HG03039 (cell line): Measurements from ENCODE around the gene FREM3.
"Not testable (repeated sequence)": the region's sequence is repeated elsewhere in the genome, so short reads cannot be mapped to it uniquely, and the experiment has no call there.

Source experiments
- ATAC-seq: cut with Tn5 transposase; IDR thresholded peaks from one replicate; pipeline ENCODE4 v1.9.1; 2021; ENCODE audit warnings: mild to moderate bottlenecking, moderate library complexity; ENCODE audit not compliant: unreplicated experiment

FREM3 gene

GRCh38 chr4:143586080-143586479 is 114.4 kb downstream of the FREM3 start:
- ATAC-seq: no peak

GRCh38 chr4:143585548-143585947 is 114.9 kb downstream of the FREM3 start:
- no peak for ATAC-seq

DNA sequence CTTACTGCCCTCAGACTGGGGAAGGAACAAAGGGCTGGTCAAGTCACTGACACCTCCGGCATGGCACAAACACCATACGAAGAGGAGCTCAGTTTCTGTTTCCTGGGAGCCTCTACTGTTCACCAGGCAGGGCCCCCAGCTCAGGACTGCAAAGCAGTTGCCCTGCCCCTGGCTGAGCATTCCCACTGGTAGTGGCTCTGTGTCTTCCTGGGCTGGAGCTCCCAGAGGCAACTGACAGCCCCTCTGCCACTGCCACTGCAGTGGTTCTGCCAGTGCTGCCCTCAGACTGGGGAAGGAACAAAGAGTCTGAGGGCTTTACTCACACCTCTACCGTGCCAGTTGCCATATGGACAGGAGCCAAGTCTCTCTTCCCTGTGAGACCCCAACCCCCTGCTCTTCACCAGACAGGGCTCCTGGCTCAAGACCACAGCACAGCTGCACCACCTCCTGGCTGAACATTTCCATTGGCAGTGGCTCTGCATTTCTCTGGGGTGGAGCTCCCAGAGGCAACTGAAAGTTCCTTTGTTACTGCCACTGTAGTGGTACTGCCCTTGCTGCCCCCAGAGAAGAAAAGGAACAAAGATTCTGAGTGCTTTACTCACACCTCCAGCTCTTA is 119.0 kb downstream of the FREM3 start:
- ATAC-seq: no peak

DNA sequence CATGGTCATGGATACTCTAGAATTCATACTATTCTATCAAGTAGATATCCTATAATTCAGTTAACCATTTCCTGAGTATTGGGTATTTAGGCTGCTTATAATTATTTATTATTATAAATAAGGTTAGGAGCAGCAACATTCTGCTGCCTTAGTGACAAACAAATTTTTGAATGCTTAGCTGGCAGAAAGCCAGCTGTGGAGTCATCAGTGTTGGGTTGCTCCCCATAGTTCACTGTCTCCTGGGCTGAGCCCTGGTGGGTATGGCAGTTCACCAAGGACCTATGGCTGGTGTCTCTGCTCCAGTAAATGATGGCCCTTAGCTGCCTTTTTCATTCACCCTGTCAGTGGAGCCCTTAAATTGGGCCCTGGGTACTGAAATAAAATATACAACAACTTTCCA is 125.1 kb downstream of the FREM3 start:
- no peak for ATAC-seq

DNA sequence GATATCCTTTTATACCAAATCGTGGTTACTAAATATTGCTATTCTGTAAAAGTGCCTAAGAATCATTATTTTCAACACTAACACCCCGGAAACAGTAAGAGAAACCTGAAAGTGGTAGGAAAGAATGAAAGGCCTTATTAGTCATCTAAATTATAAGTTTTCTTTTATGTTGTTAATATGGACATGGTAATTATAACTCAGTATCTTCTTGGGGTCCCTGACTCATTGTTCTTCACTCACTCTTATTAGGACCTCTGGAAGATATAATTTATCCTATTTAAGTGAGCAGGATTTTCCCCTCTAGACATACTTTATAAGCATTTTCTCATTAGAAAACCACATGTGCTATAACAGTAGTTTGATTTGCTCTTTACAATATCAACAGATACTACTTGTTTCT is 136.0 kb downstream of the FREM3 start:
- ATAC-seq: no peak

DNA sequence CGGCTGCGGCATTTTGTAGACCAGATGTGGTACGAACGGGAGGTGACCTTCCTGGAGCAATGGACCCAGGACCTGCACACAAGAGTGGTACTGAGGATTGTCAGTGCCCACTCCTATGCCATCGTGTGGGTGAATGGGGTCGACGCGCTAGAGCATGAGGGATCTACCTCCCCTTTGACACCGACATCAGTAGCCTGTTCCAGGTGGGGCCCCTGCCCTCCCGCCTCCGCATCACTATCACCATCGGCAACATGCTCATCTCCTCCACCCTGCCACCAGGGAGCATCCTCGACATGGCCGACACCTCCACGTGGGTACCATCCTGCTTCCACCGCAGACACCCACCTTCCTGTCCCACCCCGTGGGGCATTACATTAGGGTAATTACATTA is 140.7 kb downstream of the FREM3 start:
- no peak for ATAC-seq

GRCh38 chr4:143558823-143559756 is 141.4 kb downstream of the FREM3 start:
- ATAC-seq: peak; percentile 76

DNA sequence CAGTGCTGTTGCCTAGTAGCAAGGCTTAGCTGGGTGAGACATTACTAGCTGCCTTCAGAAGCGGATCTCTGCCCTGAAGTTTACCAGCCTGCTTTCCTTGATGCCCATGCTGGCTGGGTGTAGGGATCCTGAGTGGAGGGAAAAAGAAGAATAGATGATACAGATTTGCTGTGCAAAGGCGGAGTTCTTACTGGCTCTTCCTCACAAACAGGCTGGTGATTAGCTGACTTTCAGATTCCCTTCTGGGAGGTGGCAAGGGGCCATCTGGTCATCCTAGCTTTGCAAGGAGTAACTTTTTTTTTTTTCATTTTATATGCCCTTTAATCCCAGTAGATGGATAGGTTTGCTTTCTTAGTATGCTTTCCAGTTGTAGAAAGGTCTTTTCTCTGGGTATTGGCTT is 142.2 kb downstream of the FREM3 start:
- no peak for ATAC-seq

GRCh38 chr4:143555676-143556075 is 144.8 kb downstream of the FREM3 start:
- no peak for ATAC-seq

DNA sequence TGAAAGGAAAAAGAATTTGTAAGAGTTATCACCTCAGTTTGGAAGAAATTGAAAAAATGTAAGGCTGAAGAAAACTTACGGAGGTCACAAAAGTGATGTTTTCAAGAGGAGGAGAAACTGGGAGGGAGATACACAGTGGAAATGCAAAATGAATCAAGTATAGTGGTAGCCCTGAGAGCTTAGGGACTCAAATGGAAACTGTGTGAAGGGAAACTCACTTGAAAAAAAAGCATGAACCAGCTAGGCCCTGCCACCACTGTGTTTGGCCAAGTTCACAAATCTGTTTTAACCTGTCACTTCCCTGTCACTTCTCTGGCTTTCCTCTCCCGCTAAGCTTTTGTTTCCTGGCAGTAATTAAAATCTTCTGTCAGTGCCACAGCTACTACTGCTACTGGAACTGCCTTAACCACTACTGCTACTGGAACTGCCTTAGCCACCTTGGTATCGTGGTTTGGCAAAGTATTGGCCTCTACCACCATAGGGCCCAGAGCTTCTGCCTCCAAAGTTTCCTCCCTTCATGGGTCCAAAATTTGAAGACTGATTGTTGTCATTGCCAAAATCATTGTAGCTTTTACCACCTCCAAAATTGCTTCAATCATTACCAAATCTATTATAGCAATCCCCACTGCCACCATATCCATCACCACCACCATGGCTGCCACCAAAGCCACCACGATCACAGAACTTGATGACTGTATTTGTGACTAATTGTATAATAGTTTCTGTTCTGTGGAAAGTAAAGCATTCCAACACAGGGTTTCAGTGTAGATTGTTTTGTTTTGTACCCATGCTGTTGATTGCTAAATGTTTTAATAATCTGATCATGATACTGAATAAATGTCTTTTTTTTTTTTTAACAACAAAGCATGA is 145.5 kb downstream of the FREM3 start:
- ATAC-seq: peak; percentile 84

DNA sequence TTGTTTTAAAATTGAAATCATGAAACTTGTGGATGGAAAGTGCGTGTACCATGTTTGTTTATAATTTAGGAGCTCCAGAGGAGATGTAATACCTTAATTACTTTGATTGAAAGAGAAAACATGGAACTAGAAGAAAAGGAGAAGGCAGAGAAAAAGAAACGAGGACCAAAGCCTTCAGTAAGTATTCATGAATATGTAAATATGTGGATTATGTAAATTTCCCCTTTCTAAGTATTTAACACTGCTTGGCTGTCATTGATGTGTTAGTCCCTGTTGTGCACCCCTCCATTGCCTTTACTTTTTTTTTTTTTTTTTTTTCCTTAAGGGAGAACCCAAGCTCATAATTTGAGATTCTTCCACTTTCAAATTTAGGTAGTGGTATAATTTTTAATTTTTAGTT is 150.5 kb downstream of the FREM3 start:
- no peak for ATAC-seq

DNA sequence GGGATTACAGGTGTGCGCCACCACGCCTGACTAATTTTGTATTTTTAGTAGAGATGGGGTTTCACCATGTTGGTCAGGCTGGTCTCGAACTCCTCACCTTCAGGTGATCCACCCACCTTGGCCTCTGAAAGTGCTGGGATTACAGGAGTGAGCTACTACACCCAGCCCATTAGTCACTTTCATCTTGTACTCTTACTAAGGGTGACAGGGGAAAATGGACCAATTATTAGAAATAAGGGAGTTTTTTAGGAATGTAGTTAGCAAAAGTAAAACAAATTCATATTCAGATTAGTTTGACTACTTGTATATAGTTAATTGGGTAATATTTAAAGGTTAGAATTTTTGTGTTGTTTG is 160.8 kb downstream of the FREM3 start:
- ATAC-seq: no peak

DNA sequence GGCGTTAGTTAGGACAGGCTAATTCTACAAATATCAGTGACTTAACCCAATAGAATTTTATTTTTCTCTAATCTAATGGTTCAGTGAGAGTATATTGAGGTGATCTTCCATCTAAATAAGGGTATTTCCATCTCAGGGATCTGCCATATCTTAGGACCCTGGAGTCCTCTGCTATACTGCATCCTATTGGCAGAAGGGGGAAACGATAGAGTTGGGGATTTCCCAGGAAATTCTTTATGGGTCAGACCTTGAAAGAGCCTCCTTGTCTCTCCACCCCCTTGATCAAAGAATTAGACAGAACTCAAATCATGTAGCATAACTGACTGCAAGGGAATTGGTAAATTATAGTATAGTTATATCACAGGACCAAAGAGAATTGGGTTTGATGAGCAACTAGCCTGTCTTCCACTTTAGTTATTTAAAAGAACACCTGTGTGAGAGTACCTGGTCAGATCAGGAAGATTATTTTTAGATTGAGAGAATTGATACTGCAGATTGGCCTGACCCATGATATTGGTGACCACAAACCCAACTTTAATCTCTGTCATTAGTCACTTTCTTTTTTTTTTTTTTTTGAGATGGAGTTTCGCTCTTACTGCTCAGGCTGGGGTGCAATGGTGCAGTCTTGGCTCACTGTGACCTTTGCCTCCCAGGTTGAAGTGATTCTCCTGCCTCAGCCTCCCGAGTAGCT is 161.4 kb downstream of the FREM3 start:
- ATAC-seq: no peak

- ATAC-seq: no peak
Observed at GRCh38 chr4:143531788-143532491, 168.5 kb downstream of the FREM3 start.

- no peak for ATAC-seq
Observed at GRCh38 chr4:143531380-143531779, 169.1 kb downstream of the FREM3 start.

- not testable (repeated sequence) for ATAC-seq
Observed at GRCh38 chr4:143528046-143528445, 172.4 kb downstream of the FREM3 start.
